ENCODE data around the gene PMVK.

DNA sequence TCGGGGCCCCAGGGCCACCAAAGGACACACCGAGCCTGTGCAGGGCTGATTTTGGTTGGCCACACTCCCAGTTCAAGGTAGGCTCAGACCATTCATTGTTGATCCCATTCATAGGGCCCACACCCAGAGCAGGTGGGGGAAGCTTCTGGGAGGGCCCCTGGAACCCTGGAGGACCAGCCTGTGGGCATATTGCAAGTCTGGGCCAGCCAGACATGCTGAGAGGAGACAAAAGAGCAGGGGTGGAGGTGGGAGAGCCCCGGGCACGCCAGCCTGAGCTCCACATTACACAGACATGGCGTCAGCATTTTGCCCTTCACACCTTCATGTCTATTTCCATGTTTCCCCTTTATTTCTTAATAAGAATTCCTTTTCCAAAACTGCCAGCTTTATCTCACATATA lies 25.7 kb downstream of the PMVK start:
- TF ChIP-seq, protein P1, sequence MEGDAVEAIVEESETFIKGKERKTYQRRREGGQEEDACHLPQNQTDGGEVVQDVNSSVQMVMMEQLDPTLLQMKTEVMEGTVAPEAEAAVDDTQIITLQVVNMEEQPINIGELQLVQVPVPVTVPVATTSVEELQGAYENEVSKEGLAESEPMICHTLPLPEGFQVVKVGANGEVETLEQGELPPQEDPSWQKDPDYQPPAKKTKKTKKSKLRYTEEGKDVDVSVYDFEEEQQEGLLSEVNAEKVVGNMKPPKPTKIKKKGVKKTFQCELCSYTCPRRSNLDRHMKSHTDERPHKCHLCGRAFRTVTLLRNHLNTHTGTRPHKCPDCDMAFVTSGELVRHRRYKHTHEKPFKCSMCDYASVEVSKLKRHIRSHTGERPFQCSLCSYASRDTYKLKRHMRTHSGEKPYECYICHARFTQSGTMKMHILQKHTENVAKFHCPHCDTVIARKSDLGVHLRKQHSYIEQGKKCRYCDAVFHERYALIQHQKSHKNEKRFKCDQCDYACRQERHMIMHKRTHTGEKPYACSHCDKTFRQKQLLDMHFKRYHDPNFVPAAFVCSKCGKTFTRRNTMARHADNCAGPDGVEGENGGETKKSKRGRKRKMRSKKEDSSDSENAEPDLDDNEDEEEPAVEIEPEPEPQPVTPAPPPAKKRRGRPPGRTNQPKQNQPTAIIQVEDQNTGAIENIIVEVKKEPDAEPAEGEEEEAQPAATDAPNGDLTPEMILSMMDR (IDR thresholded peaks at IDR 0.05 in 2 of 3, conservative IDR thresholded peaks at IDR 0.05 in 1 of 3; ENCODE audit: borderline replicate concordance in 1 of 3, insufficient read depth in 1 of 3, low read depth in 2 of 3, low read length in 2 of 3): no peak
- TF ChIP-seq, protein P2, sequence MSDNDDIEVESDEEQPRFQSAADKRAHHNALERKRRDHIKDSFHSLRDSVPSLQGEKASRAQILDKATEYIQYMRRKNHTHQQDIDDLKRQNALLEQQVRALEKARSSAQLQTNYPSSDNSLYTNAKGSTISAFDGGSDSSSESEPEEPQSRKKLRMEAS (IDR thresholded peaks at IDR 0.05): no peak

All from HCT116 (cell line).